HepG2 (cell line): Measurements from ENCODE around the gene SDE2. TPM values are rescaled to one million over a fixed set of nuclear protein-coding genes. Genes with fewer than 3 reads are reported as not detected.

Source experiments
- ARID3A ChIP-seq: IDR thresholded peaks from 2 replicates; pipeline ENCODE4 v1.6.1; 2012; ENCODE audit warnings: low read depth, low read length, improper control_type of control experiment
- ARNT ChIP-seq: fragments of 450-650 bp; IDR thresholded peaks from 2 replicates; pipeline ENCODE4 v1.6.1; 2017
- BRD4 ChIP-seq: sonication (generic); formaldehyde crosslinking; IDR thresholded peaks from 2 replicates; pipeline ENCODE4 v1.4.0; 2020; ENCODE audit warnings: missing genetic modification reagents
- CREM ChIP-seq, 2 experiments: sonication (generic) in 1 of 2; formaldehyde crosslinking in 1 of 2; IDR thresholded peaks; 2 replicates each; pipeline versions ENCODE4 v1.4.0 to v1.6.1; 2016 to 2020; ENCODE audit warnings: antibody characterized with exemption in 1 of 2, mild to moderate bottlenecking in 1 of 2, missing genetic modification reagents in 1 of 2
- HMG20A ChIP-seq: IDR thresholded peaks from 2 replicates; pipeline ENCODE4 v1.6.1; 2016; ENCODE audit warnings: borderline replicate concordance
- JUN ChIP-seq: sonication (generic); formaldehyde crosslinking; IDR thresholded peaks from 2 replicates; pipeline ENCODE4 v1.4.0; 2020; ENCODE audit warnings: mild to moderate bottlenecking, missing genetic modification reagents
- KAT8 ChIP-seq: IDR thresholded peaks from 2 replicates; pipeline ENCODE4 v1.6.1; 2016; ENCODE audit warnings: missing genetic modification reagents, missing compliant biosample characterization
- MEIS2 ChIP-seq: sonication (generic); formaldehyde crosslinking; IDR thresholded peaks from 2 replicates; pipeline ENCODE4 v1.9.0; 2021; ENCODE audit warnings: mild to moderate bottlenecking, missing genetic modification reagents
- PATZ1 ChIP-seq: sonication (generic); formaldehyde crosslinking; IDR thresholded peaks from 2 replicates; pipeline ENCODE4 v1.4.0; 2020; ENCODE audit warnings: missing genetic modification reagents
- POLR2A ChIP-seq, 2 experiments: IDR thresholded peaks; 2 replicates each; pipeline ENCODE4 v1.6.1; 2011; ENCODE audit warnings: low read depth in 2 of 2, low read length in 2 of 2, mild to moderate bottlenecking in 1 of 2, moderate library complexity in 1 of 2; ENCODE audit not compliant: insufficient read depth in 1 of 2
- RFX3 ChIP-seq: IDR thresholded peaks from 2 replicates; pipeline ENCODE4 v1.6.1; 2016; ENCODE audit warnings: missing biosample characterization, missing genetic modification reagents
- THAP8 ChIP-seq: sonication (generic); formaldehyde crosslinking; IDR thresholded peaks from 2 replicates; pipeline ENCODE4 v1.5.1; 2020; ENCODE audit warnings: missing genetic modification reagents, mild to moderate bottlenecking, borderline replicate concordance
- TMF1 ChIP-seq: sonication (generic); formaldehyde crosslinking; IDR thresholded peaks from 2 replicates; pipeline ENCODE4 v1.8.1; 2022; ENCODE audit warnings: low read depth, missing genetic modification reagents
- ZNF207 ChIP-seq: fragments of 450-650 bp; IDR thresholded peaks from 2 replicates; pipeline ENCODE4 v1.6.1; 2016; ENCODE audit warnings: antibody characterized with exemption, borderline replicate concordance
- ZNF460 ChIP-seq: sonication (generic); formaldehyde crosslinking; IDR thresholded peaks from 2 replicates; pipeline ENCODE4 v1.5.1; 2020; ENCODE audit warnings: missing genetic modification reagents, mild to moderate bottlenecking, borderline replicate concordance
- ZNF709 ChIP-seq: sonication (generic); formaldehyde crosslinking; IDR thresholded peaks from 2 replicates; pipeline ENCODE4 v1.5.0; 2020; ENCODE audit warnings: mild to moderate bottlenecking, missing genetic modification reagents
- polyA plus RNA-seq, 8 experiments: library from polyadenylated mRNA; depleted of rRNA in 3 of 8; stranded (reverse) in 7 of 8; unstranded in 1 of 8; fragments of >200 nt; fragmentation: Illumina TruSeq in 4 of 8; extraction: Trizol in 4 of 8; gene quantifications; 2 replicates each; pipeline versions ENCODE4 v1.2.1 to v1.2.3, GENCODE V29; 2011 to 2016; ENCODE audit warnings: low read depth in 4 of 8, missing spikeins in 1 of 8, mixed read lengths in 1 of 8; ENCODE audit not compliant: insufficient read depth in 1 of 8
- total RNA-seq, 5 experiments: library from RNA; depleted of rRNA; stranded (reverse); fragments of >200 nt; fragmentation: Illumina TruSeq; extraction: Trizol; gene quantifications; 2 replicates each; pipeline ENCODE4 v1.2.3, GENCODE V29; 2016; ENCODE audit warnings: low read depth in 1 of 5

Gene SDE2
- total and polyA plus RNA-seq, 2 of the 13 experiments (the other 11 are each of a cell fraction or from before 2014, with no cell fraction given) = 10.8 to 19.6 TPM

- TF ChIP-seq KAT8 (CRISPR knock-in tag) (peak; percentile 95), CREM (IDR thresholded peaks at IDR 0.05) (peak; percentile 97), CREM (CRISPR knock-in tag; IDR thresholded peaks at IDR 0.05) (peak; percentile 74; the same call in 1 of the 2 replicates), BRD4 (CRISPR knock-in tag) (no peak), ARID3A (0 out of 2 replicates have a peak, but pooled peaks have one; percentile 8), POLR2A (IDR thresholded peaks at IDR 0.05; ENCODE audit: insufficient read depth in 1 of 2, low read depth in 2 of 2, low read length in 2 of 2) (peak; percentile 94 to 99), MEIS2 (CRISPR knock-in tag) (peak; percentile 49), JUN (CRISPR knock-in tag) (0 out of 2 replicates have a peak, but pooled peaks have one; percentile 23), PATZ1 (CRISPR knock-in tag) (peak; percentile 74), RFX3 (CRISPR knock-in tag) (peak; percentile 90), TMF1 (CRISPR knock-in tag) (0 out of 2 replicates have a peak, but pooled peaks have one; percentile 1), ARNT (no peak), HMG20A (no peak), ZNF460 (CRISPR knock-in tag) (no peak), ZNF709 (CRISPR knock-in tag) (no peak), THAP8 (CRISPR knock-in tag) (no peak), ZNF207 (no peak)
Observed at GRCh38 chr1:225999227-225999911, at the start of gene SDE2 (continued).
